Measurements from ENCODE around the gene DENND2A.

DNA sequence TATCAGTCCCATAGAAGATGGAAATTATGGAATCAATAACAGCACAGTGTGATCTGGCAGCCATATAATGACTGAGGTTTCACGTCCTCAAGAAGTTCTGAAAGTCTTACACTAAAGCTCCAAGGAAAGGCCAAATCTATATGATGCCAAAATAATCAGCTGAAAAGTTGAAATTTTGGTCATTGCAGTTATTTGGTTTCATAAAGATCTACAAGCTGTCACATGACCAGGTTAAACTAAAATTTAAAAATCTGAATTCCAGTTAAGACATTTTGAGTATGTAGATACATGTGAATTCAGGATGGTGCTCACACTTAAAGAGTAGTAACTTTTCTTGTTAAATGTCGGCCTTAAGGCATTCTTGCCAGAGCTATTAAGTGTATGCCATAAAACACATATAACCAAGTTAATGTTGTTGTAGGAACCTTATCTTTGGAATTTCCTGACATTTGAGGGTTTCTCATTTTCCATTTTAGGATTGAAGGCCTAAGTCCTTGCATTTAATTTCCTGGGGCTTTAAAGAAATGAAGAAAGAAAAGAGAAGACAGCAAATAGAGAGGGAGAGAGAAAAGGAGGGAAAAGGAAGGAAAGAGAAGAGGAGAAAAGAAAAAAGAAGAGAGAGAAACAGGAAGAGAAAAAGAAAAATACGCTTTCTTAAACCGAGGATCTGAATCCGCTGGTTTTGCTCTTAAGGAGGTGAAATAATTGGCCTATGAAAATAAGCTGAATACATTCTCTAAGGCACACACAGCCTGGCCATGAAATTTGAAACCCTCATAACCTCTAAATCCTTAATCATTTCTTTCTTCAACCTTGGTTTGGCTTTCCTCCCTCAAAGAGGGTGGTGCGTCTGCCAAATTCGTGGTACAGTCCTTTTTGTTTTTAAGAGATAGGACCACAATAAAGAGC is 43.8 kb downstream of the DENND2A start:
- TF ChIP-seq POLR2A (IDR thresholded peaks at IDR 0.05): no peak
- no peak for TF ChIP-seq POLR2AphosphoS5 (IDR thresholded peaks at IDR 0.05)

Measured in spleen (tissue), 3 donors.